Peyer's patch (tissue), 4 donors: ENCODE data around the gene STK31.
A peak's percentile ranks its signal among the peaks of the same experiment; 100 is the strongest.

Source experiments
- POLR2A ChIP-seq, 2 donors: fragments of 450-650 bp; IDR thresholded peaks; one replicate each; pipeline ENCODE4 v1.5.1; 2017; ENCODE audit warnings: antibody characterized with exemption in 2 of 2, mild to moderate bottlenecking in 2 of 2, moderate library complexity in 2 of 2
- TF ChIP-seq, protein P1 (sequence below), 6 experiments: fragments of 450-650 bp in 4 of 6; fragments of 200-600 bp in 2 of 6; sonication (generic) in 1 of 6; IDR thresholded peaks; one replicate each; pipeline ENCODE4 v1.5.1; 2017 to 2019; ENCODE audit warnings: antibody characterized with exemption in 6 of 6, mild to moderate bottlenecking in 3 of 6, moderate library complexity in 1 of 6

DNA sequence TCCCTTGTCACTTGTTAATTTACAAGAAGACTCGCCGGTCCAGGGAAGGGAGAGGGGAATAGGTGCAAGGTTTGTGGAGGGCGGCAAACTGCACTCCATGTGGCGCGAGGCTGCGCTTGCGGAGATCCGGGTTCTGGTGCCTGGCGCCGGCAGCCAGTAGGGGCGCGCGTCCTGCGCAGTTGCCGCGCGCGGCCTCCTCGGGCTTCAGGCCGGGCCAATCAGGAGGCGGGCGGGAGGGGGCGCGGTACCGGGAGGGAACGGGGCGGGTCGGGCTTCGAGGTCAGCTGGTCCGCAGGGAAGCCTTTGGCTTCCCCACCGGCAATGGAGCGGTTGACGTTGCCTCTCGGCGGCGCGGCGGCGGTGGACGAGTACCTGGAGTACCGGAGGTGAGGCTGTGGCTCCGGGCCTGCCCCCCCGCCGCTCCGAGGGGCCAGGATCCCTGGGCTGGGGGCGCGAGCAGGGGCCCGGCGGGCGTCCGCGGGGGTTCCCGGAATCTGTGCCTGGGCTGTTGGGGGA, 30.1 kb upstream of the STK31 start, which contains the start of gene FAM221A:
- TF ChIP-seq, protein P1, sequence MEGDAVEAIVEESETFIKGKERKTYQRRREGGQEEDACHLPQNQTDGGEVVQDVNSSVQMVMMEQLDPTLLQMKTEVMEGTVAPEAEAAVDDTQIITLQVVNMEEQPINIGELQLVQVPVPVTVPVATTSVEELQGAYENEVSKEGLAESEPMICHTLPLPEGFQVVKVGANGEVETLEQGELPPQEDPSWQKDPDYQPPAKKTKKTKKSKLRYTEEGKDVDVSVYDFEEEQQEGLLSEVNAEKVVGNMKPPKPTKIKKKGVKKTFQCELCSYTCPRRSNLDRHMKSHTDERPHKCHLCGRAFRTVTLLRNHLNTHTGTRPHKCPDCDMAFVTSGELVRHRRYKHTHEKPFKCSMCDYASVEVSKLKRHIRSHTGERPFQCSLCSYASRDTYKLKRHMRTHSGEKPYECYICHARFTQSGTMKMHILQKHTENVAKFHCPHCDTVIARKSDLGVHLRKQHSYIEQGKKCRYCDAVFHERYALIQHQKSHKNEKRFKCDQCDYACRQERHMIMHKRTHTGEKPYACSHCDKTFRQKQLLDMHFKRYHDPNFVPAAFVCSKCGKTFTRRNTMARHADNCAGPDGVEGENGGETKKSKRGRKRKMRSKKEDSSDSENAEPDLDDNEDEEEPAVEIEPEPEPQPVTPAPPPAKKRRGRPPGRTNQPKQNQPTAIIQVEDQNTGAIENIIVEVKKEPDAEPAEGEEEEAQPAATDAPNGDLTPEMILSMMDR (IDR thresholded peaks at IDR 0.05) = peak; percentile 17 to 94 (median 84)
- TF ChIP-seq POLR2A (IDR thresholded peaks at IDR 0.05) = peak; percentile 39 to 52
